ENCODE results near the gene THRAP3. TPM values are rescaled to one million over a fixed set of nuclear protein-coding genes. Genes with fewer than 3 reads are reported as not detected.

Gene THRAP3
- total RNA-seq, 2 donors from 2014 or later, result 145 to 165 TPM

DNA sequence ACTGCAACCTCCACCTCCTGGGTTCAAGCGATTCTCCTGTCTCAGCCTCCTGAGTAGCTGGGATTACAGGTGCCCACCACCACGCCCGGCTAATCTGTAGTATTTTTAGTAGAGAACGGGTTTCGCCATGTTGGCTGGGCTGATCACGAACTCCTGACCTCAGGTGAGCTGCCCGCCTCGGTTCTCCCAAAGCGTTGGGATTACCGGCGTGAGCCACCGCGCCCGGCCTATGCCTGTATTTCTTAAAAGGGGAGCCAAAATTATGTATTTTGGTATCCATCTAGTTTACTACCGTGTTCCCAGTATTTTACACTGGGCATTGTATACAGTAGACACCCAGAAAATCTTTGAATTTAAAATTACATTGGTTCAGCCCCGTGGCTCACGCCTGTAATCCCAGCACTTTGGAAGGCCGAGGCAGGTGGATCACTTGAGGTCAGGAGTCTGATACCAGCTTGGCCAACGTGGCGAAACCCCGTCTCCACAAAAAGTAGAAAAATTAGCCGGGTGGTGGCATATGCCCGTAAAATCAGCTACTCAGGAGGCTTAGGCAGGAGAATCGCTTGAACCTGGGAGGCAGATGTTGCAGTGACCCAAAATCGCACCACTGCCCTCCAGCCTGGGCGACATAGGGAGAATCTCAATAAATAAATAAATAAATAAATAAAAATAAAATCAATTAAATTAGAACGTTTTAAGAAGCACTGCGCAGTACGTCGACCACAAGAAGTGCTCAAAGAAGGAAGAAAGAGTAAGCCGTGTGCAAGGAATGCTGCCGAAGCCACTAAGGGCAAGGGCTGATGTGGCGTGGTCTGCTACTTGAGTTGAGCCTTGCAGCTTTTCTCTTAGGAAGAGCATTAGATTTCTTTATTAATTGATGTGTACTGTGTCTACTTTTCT lies 1.5 kb upstream of the THRAP3 start:
- Mint-ChIP-seq H3K36me3 (ENCODE audit: low read depth) (peaks cover 19% of the 10 kb centered on the region), H3K9me3 (no peaks in the 10 kb centered on the region)

GRCh38 chr1:36223381-36223995 lies 755 bp upstream of the THRAP3 start:
- Mint-ChIP-seq H3K9me3 (no peaks in the 10 kb centered on the region), H3K27me3 (ENCODE audit: insufficient read depth) (no peaks in the 10 kb centered on the region), H3K36me3 (ENCODE audit: low read depth) (peaks cover 25% of the 10 kb centered on the region), H3K4me3 (peak overlapping the region; percentile 98), H3K27ac (peak overlapping the region; percentile 98), H3K4me1 (peaks cover 22% of the 10 kb centered on the region)
- Histone ChIP-seq H3K27me3 (ENCODE audit: control insufficient read depth, insufficient read depth, low read length, poor library complexity, severe bottlenecking) (no peaks in the 10 kb centered on the region), H3K4me3 (ENCODE audit: low read length) (peak overlapping the region; percentile 99), H3K9me3 (ENCODE audit: control insufficient read depth, low read length) (no peaks in the 10 kb centered on the region), H3K27ac (ENCODE audit: low read depth, low read length) (peak overlapping the region; percentile 96), H3K4me1 (ENCODE audit: control insufficient read depth, insufficient read depth, low read length) (no peaks in the 10 kb centered on the region), H3K9ac (ENCODE audit: extremely low read depth, low read length, poor library complexity, severe bottlenecking) (peak overlapping the region; percentile 97), H3K36me3 (ENCODE audit: control insufficient read depth, insufficient read depth, low read length) (peaks cover 22% of the 10 kb centered on the region)
- DNase-seq, result peak; percentile 56
- WGBS, 2 experiments (ENCODE audit: insufficient coverage in 1 of 2, insufficient read length in 1 of 2), result 24 to 40% methylated on average over 12 to 16 of the region's 16 CpGs
- TF ChIP-seq, protein P1, sequence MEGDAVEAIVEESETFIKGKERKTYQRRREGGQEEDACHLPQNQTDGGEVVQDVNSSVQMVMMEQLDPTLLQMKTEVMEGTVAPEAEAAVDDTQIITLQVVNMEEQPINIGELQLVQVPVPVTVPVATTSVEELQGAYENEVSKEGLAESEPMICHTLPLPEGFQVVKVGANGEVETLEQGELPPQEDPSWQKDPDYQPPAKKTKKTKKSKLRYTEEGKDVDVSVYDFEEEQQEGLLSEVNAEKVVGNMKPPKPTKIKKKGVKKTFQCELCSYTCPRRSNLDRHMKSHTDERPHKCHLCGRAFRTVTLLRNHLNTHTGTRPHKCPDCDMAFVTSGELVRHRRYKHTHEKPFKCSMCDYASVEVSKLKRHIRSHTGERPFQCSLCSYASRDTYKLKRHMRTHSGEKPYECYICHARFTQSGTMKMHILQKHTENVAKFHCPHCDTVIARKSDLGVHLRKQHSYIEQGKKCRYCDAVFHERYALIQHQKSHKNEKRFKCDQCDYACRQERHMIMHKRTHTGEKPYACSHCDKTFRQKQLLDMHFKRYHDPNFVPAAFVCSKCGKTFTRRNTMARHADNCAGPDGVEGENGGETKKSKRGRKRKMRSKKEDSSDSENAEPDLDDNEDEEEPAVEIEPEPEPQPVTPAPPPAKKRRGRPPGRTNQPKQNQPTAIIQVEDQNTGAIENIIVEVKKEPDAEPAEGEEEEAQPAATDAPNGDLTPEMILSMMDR (conservative IDR thresholded peaks at IDR 0.05), result no peak

More for the DNA sequence above, 1.5 kb upstream of the THRAP3 start:
- H3K9me3 ChIP-seq (ENCODE audit: control insufficient read depth, low read length), result no peaks in the 10 kb centered on the region
- H3K9ac ChIP-seq (ENCODE audit: extremely low read depth, low read length, poor library complexity, severe bottlenecking), result no peak overlapping the region
- peaks cover 15% of the 10 kb centered on the region for H3K36me3 ChIP-seq (ENCODE audit: control insufficient read depth, insufficient read depth, low read length)
- 92 to 95% methylated on average over 20 to 32 of the region's 33 CpGs for WGBS, 2 experiments (ENCODE audit: insufficient coverage in 1 of 2, insufficient read length in 1 of 2)
- H3K27ac ChIP-seq (ENCODE audit: low read depth, low read length), result peak overlapping the region; percentile 96
- Mint-ChIP-seq H3K4me3 (peak overlapping the region; percentile 98), H3K27ac (peak overlapping the region; percentile 98), H3K4me1 (peaks cover 22% of the 10 kb centered on the region), H3K27me3 (ENCODE audit: insufficient read depth) (no peaks in the 10 kb centered on the region)
- H3K4me3 ChIP-seq (ENCODE audit: low read length), result peak overlapping the region; percentile 99
- no peaks in the 10 kb centered on the region for H3K27me3 ChIP-seq (ENCODE audit: control insufficient read depth, insufficient read depth, low read length, poor library complexity, severe bottlenecking)
- TF ChIP-seq, protein P1 (conservative IDR thresholded peaks at IDR 0.05), result no peak
- no peaks in the 10 kb centered on the region for H3K4me1 ChIP-seq (ENCODE audit: control insufficient read depth, insufficient read depth, low read length)
- DNase-seq, result no peak

DNA sequence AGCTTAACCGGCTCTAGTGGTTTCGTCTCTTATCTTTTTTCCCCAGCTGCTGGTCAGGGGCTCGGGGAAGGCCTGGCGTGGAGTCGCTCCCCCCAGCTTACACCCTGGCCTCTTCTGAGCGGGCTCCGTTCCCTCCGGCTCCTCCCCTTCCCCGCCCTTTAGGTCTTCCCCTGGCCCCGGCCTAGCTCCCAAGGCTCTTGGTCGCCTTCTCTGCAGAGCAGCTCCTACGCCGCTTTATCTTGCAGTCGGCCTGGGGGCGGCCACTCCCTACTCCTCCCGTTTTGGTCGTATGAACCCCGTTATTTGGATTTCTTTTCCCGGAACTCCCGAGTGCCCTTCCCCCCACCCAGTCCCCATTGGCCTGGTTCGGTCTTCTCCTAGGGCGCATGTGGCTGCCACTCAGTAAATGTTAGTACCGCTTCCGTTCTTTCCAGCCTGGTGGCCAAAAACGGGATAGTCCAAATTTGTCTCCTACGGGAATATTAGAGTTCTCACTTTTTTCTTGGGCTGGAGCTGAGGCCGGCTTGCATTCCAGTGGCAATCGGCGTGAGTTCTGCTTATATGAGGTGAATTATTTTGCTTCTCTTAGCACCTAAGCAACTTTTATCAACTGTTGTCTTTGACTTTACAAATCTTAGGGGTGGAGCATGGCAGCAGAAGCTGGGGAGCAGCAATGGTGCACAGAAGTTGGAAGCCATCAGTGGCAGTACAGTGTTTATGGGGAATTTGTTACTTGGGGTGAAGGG lies 467 bp downstream of the THRAP3 start:
- TF ChIP-seq, protein P1 (conservative IDR thresholded peaks at IDR 0.05), result peak; percentile 73
- peak overlapping the region; percentile 98 for H3K4me3 Mint-ChIP-seq
- no peaks in the 10 kb centered on the region for H3K9me3 Mint-ChIP-seq
- peak overlapping the region; percentile 98 for H3K27ac Mint-ChIP-seq
- no peaks in the 10 kb centered on the region for H3K27me3 ChIP-seq (ENCODE audit: control insufficient read depth, insufficient read depth, low read length, poor library complexity, severe bottlenecking)
- H3K36me3 Mint-ChIP-seq (ENCODE audit: low read depth), result peaks cover 32% of the 10 kb centered on the region
- H3K27ac ChIP-seq (ENCODE audit: low read depth, low read length), result peak overlapping the region; percentile 95
- peaks cover 33% of the 10 kb centered on the region for H3K36me3 ChIP-seq (ENCODE audit: control insufficient read depth, insufficient read depth, low read length)
- peaks cover 22% of the 10 kb centered on the region for H3K4me1 Mint-ChIP-seq
- no peaks in the 10 kb centered on the region for H3K27me3 Mint-ChIP-seq (ENCODE audit: insufficient read depth)
- 0% methylated on average over 27 to 29 of the region's 29 CpGs for WGBS, 2 experiments (ENCODE audit: insufficient coverage in 1 of 2, insufficient read length in 1 of 2)
- H3K4me3 ChIP-seq (ENCODE audit: low read length), result peak overlapping the region; percentile 99
- H3K4me1 ChIP-seq (ENCODE audit: control insufficient read depth, insufficient read depth, low read length), result no peaks in the 10 kb centered on the region
- H3K9me3 ChIP-seq (ENCODE audit: control insufficient read depth, low read length), result no peaks in the 10 kb centered on the region
- peak overlapping the region; percentile 97 for H3K9ac ChIP-seq (ENCODE audit: extremely low read depth, low read length, poor library complexity, severe bottlenecking)
- DNase-seq, result peak; percentile 93
